ENCODE measurements around the gene GLTP. TPM values are rescaled to one million over a fixed set of nuclear protein-coding genes. Genes with fewer than 3 reads are reported as not detected.

GLTP gene
- total and polyA plus RNA-seq, 2 of the 13 experiments (the other 11 are each of a cell fraction or from before 2014, with no cell fraction given) = 10.7 to 12.9 TPM

DNA sequence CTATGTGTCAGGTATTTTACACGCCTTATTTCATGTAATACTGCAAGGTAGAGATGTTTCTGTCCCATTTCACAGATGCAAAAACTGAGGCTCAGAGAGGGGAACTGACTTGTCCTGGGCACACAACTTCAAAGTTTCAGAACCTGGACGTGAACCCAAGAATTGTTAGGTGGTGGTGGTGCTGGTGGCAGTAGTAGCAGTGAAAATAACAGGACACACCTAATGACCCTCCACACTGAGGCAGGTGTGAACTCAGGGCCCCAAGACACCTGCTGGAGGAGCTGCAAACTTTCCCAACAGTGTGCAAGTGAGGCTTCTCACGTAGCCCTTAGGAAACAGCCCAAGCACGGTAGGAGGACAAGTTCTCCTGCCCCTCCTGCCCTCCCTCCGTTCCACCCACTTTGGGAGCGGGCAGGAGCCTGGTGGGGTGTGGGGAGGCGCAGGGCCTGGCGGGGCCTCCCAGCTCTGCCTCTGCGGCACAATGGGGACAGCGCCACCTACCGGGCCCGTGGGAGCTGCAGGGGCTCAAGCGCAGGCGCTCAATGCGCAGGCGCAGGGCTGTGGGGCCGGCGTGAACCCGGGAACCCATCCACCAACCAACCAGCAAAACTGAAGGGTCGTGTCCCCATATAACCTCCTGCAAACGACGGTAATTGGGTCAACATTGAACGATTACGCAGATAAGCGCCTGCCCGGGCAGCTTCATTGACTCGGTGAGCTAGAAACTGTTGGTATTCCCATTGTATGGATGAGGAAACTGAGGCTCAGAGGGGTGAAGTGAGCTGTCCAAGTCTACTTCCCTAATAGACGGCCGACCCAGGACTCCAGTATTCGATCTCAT, 35.1 kb downstream of the GLTP start (continued):
- TF ChIP-seq ZNF550 (CRISPR knock-in tag; IDR thresholded peaks at IDR 0.05; ENCODE audit: borderline replicate concordance) (peak; percentile 85; the same call in 1 of the 2 replicates), UBTF (CRISPR knock-in tag; IDR thresholded peaks at IDR 0.05) (peak; percentile 48), ZNF101 (CRISPR knock-in tag; IDR thresholded peaks at IDR 0.05; ENCODE audit: borderline replicate concordance, low read depth) (no peak), RFXANK (CRISPR knock-in tag; IDR thresholded peaks at IDR 0.05) (no peak), EEA1 (CRISPR knock-in tag; IDR thresholded peaks at IDR 0.05; ENCODE audit: borderline replicate concordance) (no peak), JUND (CRISPR knock-in tag; IDR thresholded peaks at IDR 0.05) (0 out of 2 replicates have a peak, but pooled peaks have one; percentile 13), ZNF230 (CRISPR knock-in tag; IDR thresholded peaks at IDR 0.05) (0 out of 2 replicates have a peak, but pooled peaks have one; percentile 10), RAD21 (CRISPR knock-in tag; IDR thresholded peaks at IDR 0.05) (peak; percentile 96), ZNF687 (CRISPR knock-in tag; IDR thresholded peaks at IDR 0.05) (peak; percentile 83), ZNF639 (CRISPR knock-in tag; conservative IDR thresholded peaks at IDR 0.05) (no peak), DMAP1 (CRISPR knock-in tag; IDR thresholded peaks at IDR 0.05) (0 out of 2 replicates have a peak, but pooled peaks have one; percentile 24), BHLHE40 (IDR thresholded peaks at IDR 0.05; ENCODE audit: low read length) (peak; percentile 38; the same call in 1 of the 2 replicates), KDM5B (CRISPR knock-in tag; IDR thresholded peaks at IDR 0.05; ENCODE audit: borderline replicate concordance) (0 out of 2 replicates have a peak, but pooled peaks have one; percentile 28), ZNF430 (CRISPR knock-in tag; IDR thresholded peaks at IDR 0.05) (0 out of 2 replicates have a peak, but pooled peaks have one; percentile 33)
- TF ChIP-seq, protein P1, sequence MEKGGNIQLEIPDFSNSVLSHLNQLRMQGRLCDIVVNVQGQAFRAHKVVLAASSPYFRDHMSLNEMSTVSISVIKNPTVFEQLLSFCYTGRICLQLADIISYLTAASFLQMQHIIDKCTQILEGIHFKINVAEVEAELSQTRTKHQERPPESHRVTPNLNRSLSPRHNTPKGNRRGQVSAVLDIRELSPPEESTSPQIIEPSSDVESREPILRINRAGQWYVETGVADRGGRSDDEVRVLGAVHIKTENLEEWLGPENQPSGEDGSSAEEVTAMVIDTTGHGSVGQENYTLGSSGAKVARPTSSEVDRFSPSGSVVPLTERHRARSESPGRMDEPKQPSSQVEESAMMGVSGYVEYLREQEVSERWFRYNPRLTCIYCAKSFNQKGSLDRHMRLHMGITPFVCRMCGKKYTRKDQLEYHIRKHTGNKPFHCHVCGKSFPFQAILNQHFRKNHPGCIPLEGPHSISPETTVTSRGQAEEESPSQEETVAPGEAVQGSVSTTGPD (CRISPR knock-in tag; IDR thresholded peaks at IDR 0.05) = no peak
- TF ChIP-seq, protein P2, sequence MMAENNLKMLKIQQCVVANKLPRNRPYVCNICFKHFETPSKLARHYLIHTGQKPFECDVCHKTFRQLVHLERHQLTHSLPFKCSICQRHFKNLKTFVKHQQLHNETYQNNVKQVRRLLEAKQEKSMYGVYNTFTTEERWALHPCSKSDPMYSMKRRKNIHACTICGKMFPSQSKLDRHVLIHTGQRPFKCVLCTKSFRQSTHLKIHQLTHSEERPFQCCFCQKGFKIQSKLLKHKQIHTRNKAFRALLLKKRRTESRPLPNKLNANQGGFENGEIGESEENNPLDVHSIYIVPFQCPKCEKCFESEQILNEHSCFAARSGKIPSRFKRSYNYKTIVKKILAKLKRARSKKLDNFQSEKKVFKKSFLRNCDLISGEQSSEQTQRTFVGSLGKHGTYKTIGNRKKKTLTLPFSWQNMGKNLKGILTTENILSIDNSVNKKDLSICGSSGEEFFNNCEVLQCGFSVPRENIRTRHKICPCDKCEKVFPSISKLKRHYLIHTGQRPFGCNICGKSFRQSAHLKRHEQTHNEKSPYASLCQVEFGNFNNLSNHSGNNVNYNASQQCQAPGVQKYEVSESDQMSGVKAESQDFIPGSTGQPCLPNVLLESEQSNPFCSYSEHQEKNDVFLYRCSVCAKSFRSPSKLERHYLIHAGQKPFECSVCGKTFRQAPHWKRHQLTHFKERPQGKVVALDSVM (CRISPR knock-in tag; IDR thresholded peaks at IDR 0.05) = peak; percentile 83; the same call in 1 of the 2 replicates
